ENCODE data around the gene ZNF750.
"Not testable (repeated sequence)": the region's sequence is repeated elsewhere in the genome, so short reads cannot be mapped to it uniquely, and the experiment has no call there.

The ZNF750 gene

DNA sequence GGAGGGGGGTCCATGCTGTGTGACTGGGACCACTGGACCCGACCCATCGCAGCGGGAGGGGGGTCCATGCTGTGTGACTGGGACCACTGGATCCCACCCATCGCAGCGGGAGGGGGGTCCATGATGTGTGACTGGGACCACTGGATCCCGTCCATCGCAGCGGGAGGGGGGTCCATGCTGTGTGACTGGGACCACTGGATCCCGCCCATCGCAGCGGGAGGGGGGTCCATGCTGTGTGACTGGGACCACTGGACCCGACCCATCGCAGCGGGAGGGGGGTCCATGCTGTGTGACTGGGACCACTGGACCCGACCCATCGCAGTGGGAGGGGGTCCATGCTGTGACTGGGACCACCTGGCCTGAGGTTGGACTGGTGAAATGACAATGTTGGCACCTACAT, 54.2 kb downstream of the ZNF750 start:
- not testable (repeated sequence) for H3K27ac ChIP-seq (ENCODE audit: insufficient read depth, low read length, poor library complexity, severe bottlenecking); H3K36me3 ChIP-seq (ENCODE audit: control insufficient read depth, insufficient read depth, low read length); H3K4me3 ChIP-seq (ENCODE audit: insufficient read depth, low read depth, low read length, poor library complexity, severe bottlenecking); H3K9me3 ChIP-seq (ENCODE audit: control insufficient read depth, low read length); DNase-seq; H3K27me3 ChIP-seq (replicated peaks; ENCODE audit: control insufficient read depth, insufficient read depth, low read length, poor library complexity, severe bottlenecking); H3K4me1 ChIP-seq (ENCODE audit: control insufficient read depth, insufficient read depth, low read length, poor library complexity, severe bottlenecking)

GRCh38 chr17:82783498-82783897, 56.3 kb downstream of the ZNF750 start:
- H3K36me3 ChIP-seq (ENCODE audit: control insufficient read depth, insufficient read depth, low read length) = peaks cover 9% of the 10 kb centered on the region
- H3K9me3 ChIP-seq (ENCODE audit: control insufficient read depth, low read length) = no peaks in the 10 kb centered on the region
- no peaks in the 10 kb centered on the region for H3K4me1 ChIP-seq (ENCODE audit: control insufficient read depth, insufficient read depth, low read length, poor library complexity, severe bottlenecking)
- H3K4me3 ChIP-seq (ENCODE audit: insufficient read depth, low read depth, low read length, poor library complexity, severe bottlenecking) = no peak overlapping the region
- no peak for DNase-seq
- H3K27me3 ChIP-seq (replicated peaks; ENCODE audit: control insufficient read depth, insufficient read depth, low read length, poor library complexity, severe bottlenecking) = no peaks in the 10 kb centered on the region
- no peak overlapping the region for H3K27ac ChIP-seq (ENCODE audit: insufficient read depth, low read length, poor library complexity, severe bottlenecking)

DNA sequence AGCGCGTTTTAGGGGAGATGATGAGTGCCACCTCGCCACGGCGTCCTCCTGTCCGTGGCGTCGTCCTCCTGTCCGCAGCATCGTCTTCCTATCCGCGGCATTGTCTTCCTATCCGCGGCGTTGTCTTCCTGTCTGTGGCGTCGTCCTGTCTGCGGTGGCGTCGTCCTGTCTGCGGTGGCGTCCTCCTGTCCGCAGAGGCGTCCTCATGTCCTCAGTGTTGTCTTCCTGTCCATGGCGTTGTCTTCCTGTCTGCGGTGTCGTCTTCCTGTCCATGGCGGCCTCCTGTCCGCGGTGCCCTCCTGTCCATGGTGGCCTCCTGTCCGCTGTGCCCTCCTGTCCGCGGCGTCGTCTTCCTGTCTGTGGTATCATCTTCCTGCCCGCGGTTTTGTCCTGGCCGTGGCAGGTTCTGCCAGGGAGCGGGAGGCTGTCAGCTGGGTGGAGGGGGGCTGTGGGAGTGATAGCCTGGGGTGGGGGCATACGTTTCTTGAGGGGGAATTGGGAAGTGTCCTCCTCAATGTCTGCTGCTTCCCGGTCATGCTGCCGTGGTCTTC, 57.1 kb downstream of the ZNF750 start:
- Histone ChIP-seq H3K27ac (ENCODE audit: insufficient read depth, low read length, poor library complexity, severe bottlenecking) (no peak overlapping the region), H3K36me3 (ENCODE audit: control insufficient read depth, insufficient read depth, low read length) (peaks cover 9% of the 10 kb centered on the region), H3K9me3 (ENCODE audit: control insufficient read depth, low read length) (no peaks in the 10 kb centered on the region), H3K4me3 (ENCODE audit: insufficient read depth, low read depth, low read length, poor library complexity, severe bottlenecking) (no peak overlapping the region), H3K4me1 (ENCODE audit: control insufficient read depth, insufficient read depth, low read length, poor library complexity, severe bottlenecking) (no peaks in the 10 kb centered on the region), H3K27me3 (replicated peaks; ENCODE audit: control insufficient read depth, insufficient read depth, low read length, poor library complexity, severe bottlenecking) (no peaks in the 10 kb centered on the region)
- no peak for DNase-seq

DNA sequence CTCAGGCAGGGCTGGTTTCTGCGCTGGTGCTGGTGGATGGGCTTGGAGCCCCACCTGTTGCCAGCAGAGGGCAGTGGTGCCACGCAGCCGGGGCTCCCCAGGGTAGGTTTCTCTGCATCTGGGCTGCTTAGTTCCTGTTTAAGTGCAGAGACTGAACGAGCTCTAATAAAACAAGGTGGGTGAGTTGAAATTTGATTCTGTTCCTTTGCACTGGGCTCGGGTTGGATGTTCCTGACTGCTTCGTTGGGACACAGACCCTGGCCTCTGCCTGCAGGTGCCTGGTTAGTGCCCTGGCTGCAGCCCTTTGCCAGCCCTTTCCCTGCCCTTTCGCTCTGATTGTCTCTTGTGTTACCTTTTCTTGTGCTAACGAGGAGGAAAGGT, 57.9 kb downstream of the ZNF750 start:
- Histone ChIP-seq H3K4me1 (ENCODE audit: control insufficient read depth, insufficient read depth, low read length, poor library complexity, severe bottlenecking) (no peaks in the 10 kb centered on the region), H3K27me3 (replicated peaks; ENCODE audit: control insufficient read depth, insufficient read depth, low read length, poor library complexity, severe bottlenecking) (no peaks in the 10 kb centered on the region), H3K9me3 (ENCODE audit: control insufficient read depth, low read length) (no peaks in the 10 kb centered on the region), H3K27ac (ENCODE audit: insufficient read depth, low read length, poor library complexity, severe bottlenecking) (no peak overlapping the region), H3K4me3 (ENCODE audit: insufficient read depth, low read depth, low read length, poor library complexity, severe bottlenecking) (no peak overlapping the region), H3K36me3 (ENCODE audit: control insufficient read depth, insufficient read depth, low read length) (peaks cover 9% of the 10 kb centered on the region)
- DNase-seq = peak; percentile 63 to 72 (median 70)

DNA sequence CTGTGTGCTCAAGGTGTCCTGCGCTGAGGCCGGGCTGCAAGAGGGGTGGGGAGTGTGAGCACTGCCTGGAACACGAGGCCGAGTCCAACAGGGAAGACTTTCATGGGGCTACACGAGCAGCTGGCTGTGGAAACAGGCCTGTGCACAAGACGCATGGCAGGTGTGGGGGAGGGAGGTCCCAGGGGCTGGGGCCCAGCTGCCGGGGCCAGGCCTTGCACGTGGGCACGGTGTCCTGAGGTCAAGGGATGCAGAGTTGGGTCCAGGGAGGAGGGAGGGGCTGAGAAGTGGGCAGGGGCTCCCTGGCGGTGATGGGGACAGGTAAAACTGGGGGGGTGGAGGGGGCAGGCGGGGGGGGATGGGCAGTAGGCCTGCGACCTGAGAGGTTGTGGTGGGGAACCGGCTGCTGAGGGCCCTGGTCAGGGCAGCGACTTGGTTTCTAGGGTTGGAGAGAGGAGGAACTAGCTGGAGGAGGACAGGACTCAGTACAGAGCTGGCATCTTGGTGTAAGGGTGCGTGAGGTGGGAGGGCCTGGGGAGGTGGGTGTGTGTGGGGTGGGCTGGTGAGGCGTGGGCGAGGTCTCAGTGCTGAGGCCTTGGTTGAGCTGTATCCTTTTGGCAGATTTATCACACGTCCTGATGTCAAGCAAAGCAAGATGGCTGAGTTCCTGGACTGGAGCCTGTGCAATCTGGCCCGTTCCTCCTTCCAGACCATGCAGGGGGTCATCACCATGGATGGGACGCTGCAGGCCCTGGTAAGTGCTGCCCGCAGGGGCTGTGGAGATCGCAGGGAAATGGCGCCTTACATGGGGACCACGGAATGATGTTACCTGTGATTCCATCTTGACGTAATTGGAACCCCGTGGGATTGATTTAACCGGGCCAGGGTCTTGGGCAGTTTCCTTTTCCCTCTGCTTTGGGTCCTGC, 58.6 kb downstream of the ZNF750 start:
- Histone ChIP-seq H3K9me3 (ENCODE audit: control insufficient read depth, low read length) (no peaks in the 10 kb centered on the region), H3K27ac (ENCODE audit: insufficient read depth, low read length, poor library complexity, severe bottlenecking) (no peak overlapping the region), H3K4me3 (ENCODE audit: insufficient read depth, low read depth, low read length, poor library complexity, severe bottlenecking) (no peak overlapping the region), H3K27me3 (replicated peaks; ENCODE audit: control insufficient read depth, insufficient read depth, low read length, poor library complexity, severe bottlenecking) (no peaks in the 10 kb centered on the region), H3K36me3 (ENCODE audit: control insufficient read depth, insufficient read depth, low read length) (peaks cover 9% of the 10 kb centered on the region), H3K4me1 (ENCODE audit: control insufficient read depth, insufficient read depth, low read length, poor library complexity, severe bottlenecking) (no peaks in the 10 kb centered on the region)
- no peak for DNase-seq

DNA sequence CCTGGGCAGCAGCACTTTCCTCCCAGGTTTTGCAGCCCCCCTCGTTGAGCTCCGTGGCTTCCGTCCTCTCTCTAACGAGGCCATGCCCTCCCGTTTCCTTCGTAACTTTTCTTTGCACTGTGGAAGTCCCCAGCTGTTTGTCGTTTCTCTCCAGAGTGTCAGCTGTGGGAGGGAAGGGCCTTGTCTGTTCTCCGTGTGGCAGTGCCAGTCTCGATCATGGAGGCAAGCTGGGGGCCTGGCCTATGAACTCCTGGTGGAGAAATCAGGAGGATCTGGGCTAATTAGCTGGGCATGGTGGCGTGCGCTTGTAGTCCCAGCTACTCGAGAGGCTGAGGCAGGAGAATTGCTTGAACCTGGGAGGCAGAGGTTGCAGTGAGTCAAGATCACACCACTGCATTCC, 59.6 kb downstream of the ZNF750 start:
- H3K27ac ChIP-seq (ENCODE audit: insufficient read depth, low read length, poor library complexity, severe bottlenecking) = no peak overlapping the region
- peaks cover 9% of the 10 kb centered on the region for H3K36me3 ChIP-seq (ENCODE audit: control insufficient read depth, insufficient read depth, low read length)
- DNase-seq = no peak
- H3K4me1 ChIP-seq (ENCODE audit: control insufficient read depth, insufficient read depth, low read length, poor library complexity, severe bottlenecking) = peaks cover 2% of the 10 kb centered on the region
- no peak overlapping the region for H3K4me3 ChIP-seq (ENCODE audit: insufficient read depth, low read depth, low read length, poor library complexity, severe bottlenecking)
- no peaks in the 10 kb centered on the region for H3K27me3 ChIP-seq (replicated peaks; ENCODE audit: control insufficient read depth, insufficient read depth, low read length, poor library complexity, severe bottlenecking)
- H3K9me3 ChIP-seq (ENCODE audit: control insufficient read depth, low read length) = no peaks in the 10 kb centered on the region

DNA sequence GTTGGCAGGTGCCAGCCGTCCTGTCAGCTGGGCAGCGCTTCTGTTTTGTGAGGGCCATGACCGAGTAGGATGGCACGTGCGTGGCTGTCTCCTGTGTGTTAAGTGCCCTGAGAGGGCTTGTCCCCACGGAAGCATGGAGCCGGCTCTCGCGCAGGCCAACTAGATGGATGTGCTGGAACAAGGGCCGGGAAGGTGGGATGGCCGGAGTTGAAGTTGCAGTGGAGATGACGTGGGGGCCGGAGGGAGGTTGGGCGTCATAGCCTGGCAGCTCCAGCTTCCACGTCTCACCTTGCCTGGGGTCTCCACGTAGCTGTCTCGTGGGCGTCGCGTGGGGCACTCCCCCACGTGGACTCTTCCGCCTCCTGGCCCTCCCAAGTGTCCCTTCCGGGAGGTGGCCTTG, 60.3 kb downstream of the ZNF750 start:
- Histone ChIP-seq H3K4me3 (ENCODE audit: insufficient read depth, low read depth, low read length, poor library complexity, severe bottlenecking) (no peak overlapping the region), H3K4me1 (ENCODE audit: control insufficient read depth, insufficient read depth, low read length, poor library complexity, severe bottlenecking) (peaks cover 6% of the 10 kb centered on the region), H3K9me3 (ENCODE audit: control insufficient read depth, low read length) (no peaks in the 10 kb centered on the region), H3K27ac (ENCODE audit: insufficient read depth, low read length, poor library complexity, severe bottlenecking) (no peak overlapping the region), H3K36me3 (ENCODE audit: control insufficient read depth, insufficient read depth, low read length) (peaks cover 8% of the 10 kb centered on the region), H3K27me3 (replicated peaks; ENCODE audit: control insufficient read depth, insufficient read depth, low read length, poor library complexity, severe bottlenecking) (no peaks in the 10 kb centered on the region)
- no peak for DNase-seq
